Psoas muscle (tissue), 8 donors: ENCODE results near the gene FLNC. TPM values are rescaled to one million over a fixed set of nuclear protein-coding genes. Genes with fewer than 3 reads are reported as not detected.
A peak's percentile ranks its signal among the peaks of the same experiment; 100 is the strongest.

Experiments
- ATAC-seq, 4 donors: fragments of 200-7000 bp; cut with Tn5 transposase; one replicate each; pipeline ENCODE4 v1.9.1; 2020; ENCODE audit warnings: moderate library complexity in 3 of 4, mild to moderate bottlenecking in 2 of 4
- DNase-seq, 2 donors: peaks; one replicate each; pipeline ENCODE4 v3.0.0-alpha.2; 2020
- H3K27ac ChIP-seq: fragments of 200-600 bp; one replicate; pipeline ENCODE4 v1.8.0; 2022
- H3K27me3 ChIP-seq, 3 donors: fragments of 200-600 bp in 1 of 3; one replicate each; pipeline versions ENCODE4 v1.6.1 to v1.8.0; 2013 to 2022; ENCODE audit warnings: low read length in 2 of 3, mild to moderate bottlenecking in 2 of 3, moderate library complexity in 1 of 3; ENCODE audit not compliant: insufficient read depth in 3 of 3
- H3K36me3 ChIP-seq, 2 donors: fragments of 200-600 bp in 1 of 2; one replicate each; pipeline versions ENCODE4 v1.6.1 to v1.8.0; 2013 to 2022; ENCODE audit warnings: low read depth in 1 of 2, mild to moderate bottlenecking in 1 of 2, moderate library complexity in 1 of 2; ENCODE audit not compliant: insufficient read depth in 1 of 2
- H3K4me1 ChIP-seq: fragments of 200-600 bp; one replicate; pipeline ENCODE4 v1.8.0; 2022
- H3K4me3 ChIP-seq: fragments of 200-600 bp; one replicate; pipeline ENCODE4 v1.8.0; 2022; ENCODE audit warnings: mild to moderate bottlenecking
- H3K9me3 ChIP-seq: fragments of 200-600 bp; one replicate; pipeline ENCODE4 v1.8.0; 2022
- CTCF ChIP-seq: fragments of 200-600 bp; IDR thresholded peaks from one replicate; pipeline ENCODE4 v1.8.0; 2022; ENCODE audit warnings: antibody characterized with exemption
- WGBS, 3 donors: extraction: QIAGEN DNeasy Blood & Tissue Kit; methylation state at CpG; one replicate each; pipeline versions ENCODE4 v1.1.6 to v1.1.7; 2013; 5-methylcytosine and 5-hydroxymethylcytosine counted together
- intact Hi-C, 2 donors: fragments of 100-400 bp; cut with DNase I; formaldehyde crosslinking; loops; one replicate each; pipeline versions ENCODE4 v1.11.0 to v1.14.2; 2022
- polyA plus RNA-seq, 3 donors: library from polyadenylated mRNA; stranded (reverse); fragments of 200-250 nt; gene quantifications; one replicate each; pipeline ENCODE4 v1.2.3, GENCODE V29; 2013
- total RNA-seq, 4 donors: library from RNA; stranded (reverse); fragmentation: NEBNext Ultra II Directional in 2 of 4; extraction: Animal tissue kit (Norgen Biotek cat#: 25700) in 2 of 4; gene quantifications; one replicate each; pipeline versions ENCODE4 v1.2.1 to v1.2.4, GENCODE V29; 2021 to 2023
- donor health status: healthy with polysubstance abuse.
- donor health status: DM: no; HTN: no; CAD: no; lungs with moderate emphysema.
- donor health status: Bipolar disorder and iron deficiency.
- donor health status: healthy.
- donor health status: DM: yes; HTN: yes; CAD: no.
- donor health status: DM: no; HTN: no; CAD: no.
- donor health status: DM: no; HTN: no; CAD: no.
- donor health status: DM: yes; HTN: yes; CAD: no.

Gene FLNC
- total and polyA plus RNA-seq, 7 donors: 1,080 to 6,311 (median 4,011) TPM

DNA sequence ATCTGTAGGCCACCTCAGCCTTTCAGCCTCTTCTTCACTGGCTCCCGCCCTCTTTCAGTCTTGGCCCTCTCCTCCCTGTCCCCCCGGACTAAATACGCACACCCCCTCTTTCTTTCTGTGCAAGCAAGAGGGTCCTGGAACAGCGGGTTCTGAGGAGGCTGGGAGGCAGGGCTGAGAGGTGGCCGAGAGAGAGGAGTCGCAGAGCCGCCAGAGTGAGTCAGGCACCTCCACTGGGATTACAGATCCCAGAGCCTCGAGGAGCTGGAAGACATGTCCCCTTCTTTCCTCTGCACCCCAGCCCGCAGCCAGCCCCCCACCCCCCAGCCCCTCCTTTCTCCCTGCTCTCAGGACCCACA, 38.3 kb upstream of the FLNC start:
- ATAC-seq: peak in 1 of 4 donors; percentile 28
- no peak for DNase-seq
- H3K36me3 ChIP-seq: no peaks in the 10 kb centered on the region
- H3K27me3 ChIP-seq: no peaks in the 10 kb centered on the region
- H3K4me3 ChIP-seq: peak overlapping the region; percentile 87
- no peak overlapping the region for H3K27ac ChIP-seq
- H3K4me1 ChIP-seq: peaks cover 20% of the 10 kb centered on the region
- TF ChIP-seq CTCF: no peak
- no peaks in the 10 kb centered on the region for H3K9me3 ChIP-seq
- WGBS, 3 donors: 28 to 35% (median 28%) methylated on average over 8 to 9 of the region's 9 CpGs
- intact Hi-C loops: loop anchor here (5.0 kb wide), 1 partner anchor 35 kb away; no protein-coding TSS in a partner anchor

- intact Hi-C loops: loop anchor here (5.0 kb wide), 1 partner anchor 35 kb away; no protein-coding TSS in a partner anchor
- peaks cover 20% of the 10 kb centered on the region for H3K4me1 ChIP-seq
- DNase-seq: no peak
- TF ChIP-seq CTCF: no peak
- ATAC-seq: peak in 1 of 4 donors; percentile 18
- H3K4me3 ChIP-seq: peak overlapping the region; percentile 87
- H3K27me3 ChIP-seq: no peaks in the 10 kb centered on the region
- no peak overlapping the region for H3K27ac ChIP-seq
- H3K9me3 ChIP-seq: no peaks in the 10 kb centered on the region
- 40 to 55% (median 44%) methylated on average over 10 of the region's 10 CpGs for WGBS, 3 donors
- H3K36me3 ChIP-seq: no peaks in the 10 kb centered on the region
These were observed 37.6 kb upstream of the FLNC start for GRCh38 chr7:128792471-128793180.

GRCh38 chr7:128793181-128793547, 37.0 kb upstream of the FLNC start:
- no peaks in the 10 kb centered on the region for H3K27me3 ChIP-seq
- no peak overlapping the region for H3K4me3 ChIP-seq
- peaks cover 20% of the 10 kb centered on the region for H3K4me1 ChIP-seq
- no peak for TF ChIP-seq CTCF
- intact Hi-C loops: loop anchor here (5.0 kb wide), 1 partner anchor 34 kb away; no protein-coding TSS in a partner anchor
- DNase-seq (no peak), ATAC-seq (no peak)
- no peak overlapping the region for H3K27ac ChIP-seq
- no peaks in the 10 kb centered on the region for H3K9me3 ChIP-seq
- 89 to 96% (median 95%) methylated on average over 5 of the region's 5 CpGs for WGBS, 3 donors
- H3K36me3 ChIP-seq: no peaks in the 10 kb centered on the region

GRCh38 chr7:128794020-128794419, 36.2 kb upstream of the FLNC start:
- no peaks in the 10 kb centered on the region for H3K36me3 ChIP-seq
- DNase-seq: peak in 1 of 2 donors; percentile 58
- intact Hi-C loops: loop anchor here (1.0 to 5.0 kb wide), 2 partner anchors 33 to 86 kb away; no protein-coding TSS in a partner anchor
- H3K9me3 ChIP-seq: no peaks in the 10 kb centered on the region
- H3K4me3 ChIP-seq: no peak overlapping the region
- H3K4me1 ChIP-seq: peaks cover 20% of the 10 kb centered on the region
- TF ChIP-seq CTCF: peak; percentile 38
- ATAC-seq: peak; percentile 51 to 61 (median 60)
- no peak overlapping the region for H3K27ac ChIP-seq
- H3K27me3 ChIP-seq: no peaks in the 10 kb centered on the region
- 50 to 59% (median 52%) methylated on average over 3 of the region's 3 CpGs for WGBS, 3 donors
